Stimulated activated CD4-positive, alpha-beta T cell treated with anti-CD3 and anti-CD28 coated beads, TNF-alpha, amount 100 ng/mL, for 24 hours (primary cell): ENCODE results near the gene CTTNBP2NL.

Experiments used
- DNase-seq, 3 experiments: peaks; one replicate each; pipeline ENCODE4 v3.0.0-alpha.2; 2020; ENCODE audit warnings: low read depth in 3 of 3

CTTNBP2NL gene

GRCh38 chr1:112506306-112506705 is 110.3 kb downstream of the CTTNBP2NL start:
- DNase-seq = no peak

- no peak for DNase-seq
Measured at GRCh38 chr1:112506731-112507130, 110.7 kb downstream of the CTTNBP2NL start.

- no peak for DNase-seq
Measured at GRCh38 chr1:112507336-112507735, 111.3 kb downstream of the CTTNBP2NL start.

GRCh38 chr1:112507921-112508277 is 111.9 kb downstream of the CTTNBP2NL start:
- peak in 1 of 3 experiments; percentile 28 for DNase-seq

- peak in 1 of 3 experiments; percentile 36 for DNase-seq
Measured at GRCh38 chr1:112508278-112509004, 112.4 kb downstream of the CTTNBP2NL start, which contains the start of gene WNT2B. Gene WNT2B (plus strand): TSS chr1:112508965. CDS start chr1:112509263, 298 bp downstream.

- DNase-seq = no peak
Measured at GRCh38 chr1:112509005-112509659, 113.1 kb downstream of the CTTNBP2NL start.

- DNase-seq = no peak
Measured at GRCh38 chr1:112509660-112510178, 113.7 kb downstream of the CTTNBP2NL start.

- no peak for DNase-seq
Measured at GRCh38 chr1:112510340-112510739, 114.3 kb downstream of the CTTNBP2NL start.
